Ectodermal cell (in vitro differentiated cells): Measurements from ENCODE around the gene CATSPERD.
"Not testable (repeated sequence)": the region's sequence is repeated elsewhere in the genome, so short reads cannot be mapped to it uniquely, and the experiment has no call there.

Experiments used
- H3K27ac ChIP-seq: 2 replicates; pipeline ENCODE4 v1.7.0; 2013; ENCODE audit warnings: mild to moderate bottlenecking, low read depth, low read length; ENCODE audit not compliant: insufficient read depth, poor library complexity, severe bottlenecking
- H3K27me3 ChIP-seq: 2 replicates; pipeline ENCODE4 v1.7.0; 2013; ENCODE audit warnings: mild to moderate bottlenecking, low read length; ENCODE audit not compliant: insufficient read depth, control insufficient read depth, poor library complexity, severe bottlenecking
- H3K36me3 ChIP-seq: one replicate; pipeline ENCODE4 v1.7.0; 2013; ENCODE audit warnings: low read length; ENCODE audit not compliant: control insufficient read depth, insufficient read depth
- H3K4me1 ChIP-seq: one replicate; pipeline ENCODE4 v1.7.0; 2013; ENCODE audit warnings: low read length; ENCODE audit not compliant: control insufficient read depth, insufficient read depth
- H3K4me3 ChIP-seq: 2 replicates; pipeline ENCODE4 v1.7.0; 2013; ENCODE audit warnings: low read depth, low read length, control low read depth; ENCODE audit not compliant: insufficient read depth
- H3K9me3 ChIP-seq: 2 replicates; pipeline ENCODE4 v1.7.0; 2013; ENCODE audit warnings: mild to moderate bottlenecking, low read length, moderate library complexity; ENCODE audit not compliant: control insufficient read depth
- WGBS, 2 experiments: methylation state at CpG; one replicate each; pipeline ENCODE4 v1.1.7; 2013; ENCODE audit warnings: missing lambda C conversion rate in 2 of 2; 5-methylcytosine and 5-hydroxymethylcytosine counted together

The CATSPERD gene

GRCh38 chr19:5700455-5701092 is 19.9 kb upstream of the CATSPERD start:
- Histone ChIP-seq H3K27ac (no peak overlapping the region), H3K4me1 (no peaks in the 10 kb centered on the region), H3K36me3 (peaks cover 35% of the 10 kb centered on the region), H3K9me3 (no peaks in the 10 kb centered on the region), H3K4me3 (no peak overlapping the region), H3K27me3 (no peaks in the 10 kb centered on the region)
- WGBS, 2 experiments: 96 to 97% methylated on average over 22 of the region's 22 CpGs

GRCh38 chr19:5702053-5702410 is 18.4 kb upstream of the CATSPERD start:
- peaks cover 38% of the 10 kb centered on the region for H3K36me3 ChIP-seq
- H3K4me3 ChIP-seq, H3K27ac ChIP-seq, H3K4me1 ChIP-seq, H3K9me3 ChIP-seq, H3K27me3 ChIP-seq: not testable (repeated sequence)
- 95 to 99% methylated on average over 17 to 28 of the region's 28 CpGs for WGBS, 2 experiments

GRCh38 chr19:5703819-5704818 is 16.3 kb upstream of the CATSPERD start:
- WGBS, 2 experiments: 95 to 96% methylated on average over 40 of the region's 40 CpGs
- H3K27ac ChIP-seq: no peak overlapping the region
- no peak overlapping the region for H3K4me3 ChIP-seq
- no peaks in the 10 kb centered on the region for H3K9me3 ChIP-seq
- no peaks in the 10 kb centered on the region for H3K4me1 ChIP-seq
- no peaks in the 10 kb centered on the region for H3K27me3 ChIP-seq
- peaks cover 48% of the 10 kb centered on the region for H3K36me3 ChIP-seq

- H3K4me3 ChIP-seq: no peak overlapping the region
- H3K36me3 ChIP-seq: peaks cover 51% of the 10 kb centered on the region
- H3K4me1 ChIP-seq: no peaks in the 10 kb centered on the region
- no peaks in the 10 kb centered on the region for H3K27me3 ChIP-seq
- no peak overlapping the region for H3K27ac ChIP-seq
- no peaks in the 10 kb centered on the region for H3K9me3 ChIP-seq
- 93 to 94% methylated on average over 16 of the region's 16 CpGs for WGBS, 2 experiments
Measured at GRCh38 chr19:5705552-5705951, 14.9 kb upstream of the CATSPERD start.

- H3K4me3 ChIP-seq: no peak overlapping the region
- H3K27ac ChIP-seq: no peak overlapping the region
- no peaks in the 10 kb centered on the region for H3K4me1 ChIP-seq
- no peaks in the 10 kb centered on the region for H3K9me3 ChIP-seq
- peaks cover 57% of the 10 kb centered on the region for H3K36me3 ChIP-seq
- 96 to 97% methylated on average over 35 of the region's 35 CpGs for WGBS, 2 experiments
- H3K27me3 ChIP-seq: no peaks in the 10 kb centered on the region
Measured at GRCh38 chr19:5706876-5707573, 13.4 kb upstream of the CATSPERD start.

- no peaks in the 10 kb centered on the region for H3K9me3 ChIP-seq
- H3K27me3 ChIP-seq: no peaks in the 10 kb centered on the region
- no peak overlapping the region for H3K27ac ChIP-seq
- peaks cover 61% of the 10 kb centered on the region for H3K36me3 ChIP-seq
- no peak overlapping the region for H3K4me3 ChIP-seq
- H3K4me1 ChIP-seq: no peaks in the 10 kb centered on the region
- 96 to 97% methylated on average over 37 of the region's 37 CpGs for WGBS, 2 experiments
Measured at GRCh38 chr19:5707576-5708575, 12.6 kb upstream of the CATSPERD start.

- Histone ChIP-seq H3K4me1 (no peaks in the 10 kb centered on the region), H3K4me3 (no peak overlapping the region), H3K36me3 (peaks cover 48% of the 10 kb centered on the region), H3K27me3 (no peaks in the 10 kb centered on the region), H3K27ac (no peak overlapping the region), H3K9me3 (no peaks in the 10 kb centered on the region)
- WGBS, 2 experiments: 96 to 97% methylated on average over 8 of the region's 8 CpGs
Measured at GRCh38 chr19:5711025-5711424, 9.4 kb upstream of the CATSPERD start.

- H3K27me3 ChIP-seq: no peaks in the 10 kb centered on the region
- no peak overlapping the region for H3K27ac ChIP-seq
- H3K4me3 ChIP-seq: no peak overlapping the region
- no peaks in the 10 kb centered on the region for H3K4me1 ChIP-seq
- no peaks in the 10 kb centered on the region for H3K9me3 ChIP-seq
- peaks cover 44% of the 10 kb centered on the region for H3K36me3 ChIP-seq
- 93 to 94% methylated on average over 25 of the region's 25 CpGs for WGBS, 2 experiments
Measured at GRCh38 chr19:5711713-5712161, 8.7 kb upstream of the CATSPERD start.

- 95 to 96% methylated on average over 9 of the region's 9 CpGs for WGBS, 2 experiments
- Histone ChIP-seq H3K36me3 (peaks cover 44% of the 10 kb centered on the region), H3K27me3 (no peaks in the 10 kb centered on the region), H3K27ac (no peak overlapping the region), H3K9me3 (no peaks in the 10 kb centered on the region), H3K4me3 (no peak overlapping the region), H3K4me1 (no peaks in the 10 kb centered on the region)
Measured at GRCh38 chr19:5713228-5713627, 7.2 kb upstream of the CATSPERD start.
